ENCODE data around the gene SLC28A2.

GRCh38 chr15:45326741-45327140, 74.7 kb downstream of the SLC28A2 start:
- TF ChIP-seq TEAD4 (CRISPR knock-in tag; IDR thresholded peaks at IDR 0.05): no peak
- no peak for TF ChIP-seq RELA (CRISPR knock-in tag; IDR thresholded peaks at IDR 0.05; ENCODE audit: borderline replicate concordance)
- TF ChIP-seq CTCF (IDR thresholded peaks at IDR 0.05): no peak
- TF ChIP-seq ATF3 (CRISPR knock-in tag; conservative IDR thresholded peaks at IDR 0.05): no peak
- TF ChIP-seq ZNF281 (CRISPR knock-in tag; IDR thresholded peaks at IDR 0.05): no peak
- no peak for TF ChIP-seq MAX (CRISPR knock-in tag; IDR thresholded peaks at IDR 0.05)
- no peak for TF ChIP-seq ZNF512 (CRISPR knock-in tag; IDR thresholded peaks at IDR 0.05; ENCODE audit: borderline replicate concordance)
- TF ChIP-seq NR2C2 (CRISPR knock-in tag; IDR thresholded peaks at IDR 0.05): no peak
- TF ChIP-seq ATF1 (CRISPR knock-in tag; IDR thresholded peaks at IDR 0.05): no peak
- TF ChIP-seq FOXJ3 (CRISPR knock-in tag; IDR thresholded peaks at IDR 0.05; ENCODE audit: borderline replicate concordance): no peak
- no peak for TF ChIP-seq FOXP4 (CRISPR knock-in tag; IDR thresholded peaks at IDR 0.05)
- no peak for TF ChIP-seq USF2 (CRISPR knock-in tag; IDR thresholded peaks at IDR 0.05)
- TF ChIP-seq CBFB (CRISPR knock-in tag; IDR thresholded peaks at IDR 0.05; ENCODE audit: low read depth): no peak
- TF ChIP-seq KAT7 (CRISPR knock-in tag; IDR thresholded peaks at IDR 0.05; ENCODE audit: borderline replicate concordance): no peak
